Anterior cingulate cortex (tissue), 58 donors: ENCODE data around the gene HSPB7.
A peak's percentile ranks its signal among the peaks of the same experiment; 100 is the strongest.
"Not testable (repeated sequence)": the region's sequence is repeated elsewhere in the genome, so short reads cannot be mapped to it uniquely, and the experiment has no call there.

Experiments
- DNase-seq, 58 donors: peaks; one replicate each; lab custom pipeline; 2025; lab: John Stamatoyannopoulos, UW

HSPB7 gene

GRCh38 chr1:16026723-16027484 lies 9.1 kb upstream of the HSPB7 start:
- no peak for DNase-seq

- DNase-seq, result not testable (repeated sequence)
Measured at GRCh38 chr1:16026302-16026701, 8.5 kb upstream of the HSPB7 start.

- DNase-seq, result no peak
Measured at GRCh38 chr1:16023050-16023653, 5.3 kb upstream of the HSPB7 start.

GRCh38 chr1:16022393-16022792 lies 4.5 kb upstream of the HSPB7 start:
- DNase-seq, result no peak

- no peak for DNase-seq
Measured at GRCh38 chr1:16021681-16022080, 3.8 kb upstream of the HSPB7 start, which contains the start of gene CLCNKA. Gene CLCNKA (plus strand): TSS chr1:16022036. CDS start chr1:16022620, 584 bp downstream.

- not testable (repeated sequence) for DNase-seq
Measured at GRCh38 chr1:16020878-16021277, 3.0 kb upstream of the HSPB7 start.

GRCh38 chr1:16020325-16020724 lies 2.5 kb upstream of the HSPB7 start:
- no peak for DNase-seq

- DNase-seq, result peak in 24 of 58 donors; percentile 4 to 62 (median 32)
Measured at GRCh38 chr1:16019644-16020277, 1.9 kb upstream of the HSPB7 start.

- peak in 3 of 58 donors; percentile 10 to 27 (median 14) for DNase-seq
Measured at GRCh38 chr1:16018749-16019643, 1.2 kb upstream of the HSPB7 start.

- no peak for DNase-seq
Measured at GRCh38 chr1:16018308-16018707, 465 bp upstream of the HSPB7 start.

- no peak for DNase-seq
Measured at GRCh38 chr1:16017076-16017460, 775 bp downstream of the HSPB7 start.

- peak in 4 of 58 donors; percentile 8 to 20 (median 12) for DNase-seq
Measured at GRCh38 chr1:16015960-16016901, 1.6 kb downstream of the HSPB7 start.

- no peak for DNase-seq
Measured at GRCh38 chr1:16015491-16015890, 2.4 kb downstream of the HSPB7 start.

GRCh38 chr1:16014509-16015482 lies 3.0 kb downstream of the HSPB7 start:
- DNase-seq, result peak in 1 of 58 donors; percentile 13

GRCh38 chr1:16013908-16014258 lies 4.0 kb downstream of the HSPB7 start:
- no peak for DNase-seq

GRCh38 chr1:16013220-16013907 lies 4.5 kb downstream of the HSPB7 start:
- peak in 4 of 58 donors; percentile 12 to 65 (median 38) for DNase-seq

- peak in 25 of 58 donors; percentile 7 to 65 (median 15) for DNase-seq
Measured at GRCh38 chr1:16012590-16013219, 5.1 kb downstream of the HSPB7 start.
